Endothelial cell of umbilical vein (primary cell): ENCODE data around the gene BAZ1B. TPM values are rescaled to one million over a fixed set of nuclear protein-coding genes. Genes with fewer than 3 reads are reported as not detected.

Source experiments
- BruUV-seq: library from RNA; stranded (reverse); fragments of 400-500 nt; replicated peaks from 2 replicates; lab custom pipeline; 2021; lab: Mats Ljungman, UMichigan
- CTCF ChIA-PET: fragments of 300-600, 350-600 bp; sonication (Branson Sonifier 250); formaldehyde crosslinking; loops from one replicate; lab custom pipeline; 2021; ENCODE audit warnings: antibody characterized with exemption, inconsistent platforms; lab: Charles Lee
- POLR2A ChIA-PET: fragments of 300-600, 350-600 bp; sonication (Branson Sonifier 250); formaldehyde crosslinking; loops from one replicate; lab custom pipeline; 2021; ENCODE audit warnings: antibody characterized with exemption, inconsistent platforms; lab: Charles Lee
- DNase-seq: peaks from one replicate; pipeline ENCODE4 v3.0.0-alpha.2; 2011; ENCODE audit warnings: low read depth, low spot score
- FAIRE-seq: peaks from 2 replicates; lab custom pipeline; 2011; peaks lifted over from hg19 to GRCh38; lab: Jason Lieb, UNC
- H2AFZ ChIP-seq: 2 replicates; pipeline ENCODE4 v1.6.0; 2012; ENCODE audit warnings: low read depth, low read length, control low read depth, inconsistent platforms
- H3K27ac ChIP-seq: 2 replicates; pipeline ENCODE4 v1.5.1; 2011; ENCODE audit warnings: low read depth, mild to moderate bottlenecking, control low read depth, low read length, moderate library complexity; ENCODE audit not compliant: insufficient read depth
- H3K27me3 ChIP-seq, 2 experiments: 2 replicates each; pipeline versions ENCODE4 v1.6.0 to v1.6.1; 2011; ENCODE audit warnings: low read length in 2 of 2, mixed read lengths in 1 of 2; ENCODE audit not compliant: control insufficient read depth in 2 of 2, insufficient read depth in 2 of 2
- H3K36me3 ChIP-seq, 2 experiments: 2 replicates in 1 of 2; 3 replicates in 1 of 2; pipeline ENCODE4 v1.5.1; 2011; ENCODE audit warnings: low read length in 2 of 2, mild to moderate bottlenecking in 1 of 2, moderate library complexity in 1 of 2; ENCODE audit not compliant: control insufficient read depth in 2 of 2, insufficient read depth in 2 of 2; ENCODE audit errors: extremely low read depth in 1 of 2
- H3K4me1 ChIP-seq: 3 replicates; pipeline ENCODE4 v1.5.1; 2011; ENCODE audit warnings: mild to moderate bottlenecking, low read length; ENCODE audit not compliant: control insufficient read depth, insufficient read depth; ENCODE audit errors: extremely low read depth
- H3K4me2 ChIP-seq: 2 replicates; pipeline ENCODE4 v1.6.1; 2011; ENCODE audit warnings: low read length, control low read depth, mixed read lengths; ENCODE audit not compliant: insufficient read depth
- H3K4me3 ChIP-seq, 3 experiments: fragments of 200-600 bp in 1 of 3; sonication (generic), shearing (Covaris generic) in 1 of 3; replicated peaks in 1 of 3; 2 replicates each; pipeline ENCODE4 v1.5.1; 2011 to 2016; ENCODE audit warnings: control low read depth in 3 of 3, low read length in 3 of 3, mild to moderate bottlenecking in 2 of 3, inconsistent platforms in 1 of 3, low read depth in 1 of 3, moderate library complexity in 1 of 3; ENCODE audit not compliant: insufficient read depth in 1 of 3
- H3K79me2 ChIP-seq: 2 replicates; pipeline ENCODE4 v1.6.0; 2012; ENCODE audit warnings: low read length, inconsistent platforms; ENCODE audit not compliant: control insufficient read depth, insufficient read depth
- H3K9ac ChIP-seq: replicated peaks from 2 replicates; pipeline ENCODE3; 2011; ENCODE audit warnings: low read length, control low read depth; ENCODE audit not compliant: insufficient read depth; ENCODE audit errors: extremely low read depth
- H3K9me1 ChIP-seq: replicated peaks from 3 replicates; pipeline ENCODE4 v1.6.0; 2011; ENCODE audit warnings: mild to moderate bottlenecking, low read length; ENCODE audit not compliant: control insufficient read depth, insufficient read depth; ENCODE audit errors: extremely low read depth
- H3K9me3 ChIP-seq: replicated peaks from 2 replicates; pipeline ENCODE4 v1.5.1; 2012; ENCODE audit warnings: low read length, inconsistent platforms; ENCODE audit not compliant: control insufficient read depth, insufficient read depth
- H4K20me1 ChIP-seq: replicated peaks from 2 replicates; pipeline ENCODE3; 2011; ENCODE audit warnings: mild to moderate bottlenecking, low read length; ENCODE audit not compliant: control insufficient read depth, insufficient read depth; ENCODE audit errors: extremely low read depth
- CTCF ChIP-seq, 2 donors: IDR thresholded peaks; 1 replicate in 1 of 2; 2 replicates in 1 of 2; pipeline ENCODE4 v1.5.1; 2011; ENCODE audit warnings: low read length in 2 of 2, mild to moderate bottlenecking in 2 of 2, moderate library complexity in 2 of 2, control low read depth in 1 of 2, inconsistent platforms in 1 of 2, low read depth in 1 of 2; ENCODE audit not compliant: insufficient read depth in 1 of 2; ENCODE audit errors: extremely low read depth in 1 of 2
- EZH2 ChIP-seq: IDR thresholded peaks from 2 replicates; pipeline ENCODE4 v1.6.1; 2012; ENCODE audit warnings: borderline replicate concordance, low read depth, mild to moderate bottlenecking, moderate library complexity, low read length, inconsistent platforms; ENCODE audit not compliant: severe bottlenecking
- FOS ChIP-seq: IDR thresholded peaks from 2 replicates; pipeline ENCODE4 v1.6.1; 2011; ENCODE audit warnings: mild to moderate bottlenecking, low read length, moderate library complexity, borderline replicate concordance; ENCODE audit not compliant: insufficient read depth
- GATA2 ChIP-seq: IDR thresholded peaks from 2 replicates; pipeline ENCODE4 v1.7.0; 2011; ENCODE audit warnings: low read depth, mild to moderate bottlenecking, moderate library complexity, mixed read lengths, low read length; ENCODE audit not compliant: insufficient read length, insufficient read depth
- JUN ChIP-seq: IDR thresholded peaks from 2 replicates; pipeline ENCODE4 v1.6.1; 2011; ENCODE audit warnings: borderline replicate concordance, low read depth; ENCODE audit not compliant: insufficient read length, insufficient read depth
- MYC ChIP-seq: IDR thresholded peaks from one replicate; pipeline ENCODE4 v1.6.1; 2011; ENCODE audit warnings: mild to moderate bottlenecking, low read depth, low read length
- POLR2A ChIP-seq: IDR thresholded peaks from 2 replicates; pipeline ENCODE4 v1.6.1; 2012; ENCODE audit warnings: low read depth, mild to moderate bottlenecking, control low read depth, low read length
- POLR2AphosphoS5 ChIP-seq: IDR thresholded peaks from 2 replicates; pipeline ENCODE4 v1.6.1; 2012; ENCODE audit warnings: low read depth, mild to moderate bottlenecking, control low read depth, low read length, moderate library complexity; ENCODE audit not compliant: insufficient read depth
- dilution Hi-C: fragments of 300-500 bp; cut with MboI; formaldehyde crosslinking; loops from one replicate; pipeline ENCODE4 v1.15.0; 2019; ENCODE audit warnings: low sequenced_read_pairs; ENCODE audit not compliant: extremely low pct_ligation_motif_present
- intact Hi-C: fragments of 100-400 bp; cut with micrococcal nuclease; formaldehyde crosslinking; loops from one replicate; pipeline ENCODE4 v1.10.0; 2022
- polyA plus RNA-seq, 4 experiments: library from polyadenylated mRNA; depleted of rRNA in 3 of 4; stranded (reverse) in 3 of 4; unstranded in 1 of 4; fragments of >200 nt; gene quantifications; 2 replicates each; pipeline versions ENCODE4 v1.2.1 to v1.2.3, GENCODE V29; 2011 to 2012; ENCODE audit warnings: missing spikeins in 1 of 4
- total RNA-seq: library from RNA; stranded (reverse); gene quantifications from 2 replicates; pipeline ENCODE4 v1.2.3, GENCODE V29; 2021
- TF ChIP-seq, protein P1 (sequence below): IDR thresholded peaks from 2 replicates; pipeline ENCODE4 v1.6.1; 2011; ENCODE audit not compliant: insufficient read depth, insufficient read length

The BAZ1B gene
- total and polyA plus RNA-seq, 2 donors (not counting 3 experiments of a cell fraction or from before 2014, with no cell fraction given), result 16.2 to 74.7 TPM

DNA sequence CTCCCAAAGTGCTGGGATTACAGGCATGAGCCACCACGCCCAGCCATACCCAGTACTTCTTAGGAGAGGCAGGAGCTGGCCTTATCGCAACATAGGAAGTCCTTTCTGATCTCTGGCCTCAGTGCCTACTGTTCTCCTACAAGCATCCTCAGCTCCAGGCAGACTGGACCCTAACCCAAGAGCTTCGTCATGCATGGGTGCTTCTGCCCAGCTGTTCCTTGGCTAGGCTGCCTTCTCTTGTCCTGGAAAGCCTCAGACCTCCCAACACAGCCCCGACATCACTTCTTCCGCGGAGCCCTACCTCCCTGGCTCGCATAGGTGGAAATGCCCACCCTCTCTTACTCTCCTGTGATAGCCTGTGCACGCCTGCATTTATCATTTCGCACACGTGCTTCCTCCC lies 19.6 kb upstream of the BAZ1B start:
- H3K27ac ChIP-seq, result no peak overlapping the region
- intact Hi-C loops, result no loop called here
- no peak for FAIRE-seq

More for the DNA sequence above, 19.6 kb upstream of the BAZ1B start:
- no peak for DNase-seq
- Histone ChIP-seq H4K20me1 (no peaks in the 10 kb centered on the region), H3K9ac (no peak overlapping the region), H3K79me2 (peaks cover 21% of the 10 kb centered on the region), H2AFZ (no peak overlapping the region), H3K36me3 (peaks cover 20 to 37% of the 10 kb centered on the region in 2 experiments), H3K27me3 (no peaks in the 10 kb centered on the region), H3K9me3 (no peaks in the 10 kb centered on the region), H3K4me2 (no peak overlapping the region), H3K9me1 (no peaks in the 10 kb centered on the region), H3K4me1 (no peaks in the 10 kb centered on the region), H3K4me3 (no peak overlapping the region)
- TF ChIP-seq POLR2AphosphoS5, result no peak
- no peak for TF ChIP-seq FOS
- no peak for TF ChIP-seq MYC
- TF ChIP-seq JUN, result no peak
- no peak for TF ChIP-seq CTCF (IDR thresholded peaks at IDR 0.05; ENCODE audit: extremely low read depth in 1 of 2, insufficient read depth in 1 of 2, low read depth in 1 of 2, low read length in 2 of 2)
- TF ChIP-seq, protein P1, sequence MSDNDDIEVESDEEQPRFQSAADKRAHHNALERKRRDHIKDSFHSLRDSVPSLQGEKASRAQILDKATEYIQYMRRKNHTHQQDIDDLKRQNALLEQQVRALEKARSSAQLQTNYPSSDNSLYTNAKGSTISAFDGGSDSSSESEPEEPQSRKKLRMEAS, result no peak
- no peak for TF ChIP-seq POLR2A
- TF ChIP-seq GATA2, result no peak
- TF ChIP-seq EZH2, result no peak
- dilution Hi-C loops, result no loop called here
- no TSS peak for BruUV-seq
- ChIA-PET CTCF (no interaction called here), POLR2A (no interaction called here)
